ENCODE data around the gene PIP5K1B.

The PIP5K1B gene

GRCh38 chr9:68920921-68921320, 215.9 kb downstream of the PIP5K1B start:
- Histone ChIP-seq H2AFZ (no peak overlapping the region), H3K4me2 (ENCODE audit: low read length) (no peak overlapping the region), H3K4me1 (no peaks in the 10 kb centered on the region), H3K9me3 (ENCODE audit: control insufficient read depth, low read length) (no peaks in the 10 kb centered on the region), H3K36me3 (ENCODE audit: control insufficient read depth, insufficient read depth, low read length) (no peaks in the 10 kb centered on the region), H3K27me3 (ENCODE audit: control insufficient read depth, insufficient read depth, low read length) (no peaks in the 10 kb centered on the region), H3K9ac (no peak overlapping the region), H3K79me2 (no peaks in the 10 kb centered on the region), H3K27ac (no peak overlapping the region), H3K4me3 (ENCODE audit: low read depth, low read length) (no peak overlapping the region)
- TF ChIP-seq, protein P1, sequence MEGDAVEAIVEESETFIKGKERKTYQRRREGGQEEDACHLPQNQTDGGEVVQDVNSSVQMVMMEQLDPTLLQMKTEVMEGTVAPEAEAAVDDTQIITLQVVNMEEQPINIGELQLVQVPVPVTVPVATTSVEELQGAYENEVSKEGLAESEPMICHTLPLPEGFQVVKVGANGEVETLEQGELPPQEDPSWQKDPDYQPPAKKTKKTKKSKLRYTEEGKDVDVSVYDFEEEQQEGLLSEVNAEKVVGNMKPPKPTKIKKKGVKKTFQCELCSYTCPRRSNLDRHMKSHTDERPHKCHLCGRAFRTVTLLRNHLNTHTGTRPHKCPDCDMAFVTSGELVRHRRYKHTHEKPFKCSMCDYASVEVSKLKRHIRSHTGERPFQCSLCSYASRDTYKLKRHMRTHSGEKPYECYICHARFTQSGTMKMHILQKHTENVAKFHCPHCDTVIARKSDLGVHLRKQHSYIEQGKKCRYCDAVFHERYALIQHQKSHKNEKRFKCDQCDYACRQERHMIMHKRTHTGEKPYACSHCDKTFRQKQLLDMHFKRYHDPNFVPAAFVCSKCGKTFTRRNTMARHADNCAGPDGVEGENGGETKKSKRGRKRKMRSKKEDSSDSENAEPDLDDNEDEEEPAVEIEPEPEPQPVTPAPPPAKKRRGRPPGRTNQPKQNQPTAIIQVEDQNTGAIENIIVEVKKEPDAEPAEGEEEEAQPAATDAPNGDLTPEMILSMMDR (IDR thresholded peaks at IDR 0.05), result no peak

- TF ChIP-seq, protein P1 (IDR thresholded peaks at IDR 0.05), result no peak
- H3K4me1 ChIP-seq, result no peaks in the 10 kb centered on the region
- H3K4me2 ChIP-seq (ENCODE audit: low read length), result no peak overlapping the region
Measured at GRCh38 chr9:68923480-68923879, 218.4 kb downstream of the PIP5K1B start.

DNA sequence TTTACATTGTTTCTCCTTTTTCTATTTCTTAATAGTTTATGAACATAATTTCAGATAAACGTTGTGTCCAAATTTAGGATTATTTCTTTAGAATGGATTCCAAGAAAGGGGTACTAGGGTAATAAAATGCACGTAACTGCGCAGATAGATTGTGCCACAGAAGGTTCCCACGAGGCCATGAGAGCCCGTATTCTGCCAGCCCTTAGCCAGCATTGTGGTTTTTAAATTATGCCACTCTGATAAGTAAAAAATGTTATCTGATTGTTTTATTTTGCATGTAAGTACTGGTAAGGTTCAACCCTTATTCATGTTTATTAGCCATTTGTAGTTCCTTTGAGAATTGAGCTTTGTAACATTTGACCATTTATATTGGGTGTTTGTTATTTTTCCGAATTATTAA, 220.1 kb downstream of the PIP5K1B start:
- TF ChIP-seq, protein P1 (IDR thresholded peaks at IDR 0.05), result no peak

More at GRCh38 chr9:68923480-68923879, 218.4 kb downstream of the PIP5K1B start:
- Histone ChIP-seq H3K27me3 (ENCODE audit: control insufficient read depth, insufficient read depth, low read length) (no peaks in the 10 kb centered on the region), H3K4me3 (ENCODE audit: low read depth, low read length) (no peak overlapping the region), H3K9ac (no peak overlapping the region), H3K36me3 (ENCODE audit: control insufficient read depth, insufficient read depth, low read length) (no peaks in the 10 kb centered on the region), H3K79me2 (no peaks in the 10 kb centered on the region), H3K27ac (no peak overlapping the region), H2AFZ (no peak overlapping the region), H3K9me3 (ENCODE audit: control insufficient read depth, low read length) (no peaks in the 10 kb centered on the region)

GRCh38 chr9:68927165-68927564, 222.1 kb downstream of the PIP5K1B start:
- H3K4me1 ChIP-seq, result no peaks in the 10 kb centered on the region
- no peaks in the 10 kb centered on the region for H3K27me3 ChIP-seq (ENCODE audit: control insufficient read depth, insufficient read depth, low read length)
- TF ChIP-seq, protein P1 (IDR thresholded peaks at IDR 0.05), result no peak
- H3K4me3 ChIP-seq (ENCODE audit: low read depth, low read length), result no peak overlapping the region
- no peak overlapping the region for H2AFZ ChIP-seq
- no peak overlapping the region for H3K4me2 ChIP-seq (ENCODE audit: low read length)
- H3K79me2 ChIP-seq, result no peaks in the 10 kb centered on the region
- H3K36me3 ChIP-seq (ENCODE audit: control insufficient read depth, insufficient read depth, low read length), result no peaks in the 10 kb centered on the region
- no peak overlapping the region for H3K9ac ChIP-seq
- no peaks in the 10 kb centered on the region for H3K9me3 ChIP-seq (ENCODE audit: control insufficient read depth, low read length)
- H3K27ac ChIP-seq, result no peak overlapping the region

More for the DNA sequence above, 220.1 kb downstream of the PIP5K1B start:
- H3K79me2 ChIP-seq, result no peaks in the 10 kb centered on the region
- no peak overlapping the region for H3K27ac ChIP-seq
- H3K9ac ChIP-seq, result no peak overlapping the region
- H2AFZ ChIP-seq, result no peak overlapping the region
- H3K36me3 ChIP-seq (ENCODE audit: control insufficient read depth, insufficient read depth, low read length), result no peaks in the 10 kb centered on the region
- H3K4me2 ChIP-seq (ENCODE audit: low read length), result no peak overlapping the region
- H3K4me3 ChIP-seq (ENCODE audit: low read depth, low read length), result no peak overlapping the region
- no peaks in the 10 kb centered on the region for H3K4me1 ChIP-seq
- no peaks in the 10 kb centered on the region for H3K27me3 ChIP-seq (ENCODE audit: control insufficient read depth, insufficient read depth, low read length)
- H3K9me3 ChIP-seq (ENCODE audit: control insufficient read depth, low read length), result no peaks in the 10 kb centered on the region

DNA sequence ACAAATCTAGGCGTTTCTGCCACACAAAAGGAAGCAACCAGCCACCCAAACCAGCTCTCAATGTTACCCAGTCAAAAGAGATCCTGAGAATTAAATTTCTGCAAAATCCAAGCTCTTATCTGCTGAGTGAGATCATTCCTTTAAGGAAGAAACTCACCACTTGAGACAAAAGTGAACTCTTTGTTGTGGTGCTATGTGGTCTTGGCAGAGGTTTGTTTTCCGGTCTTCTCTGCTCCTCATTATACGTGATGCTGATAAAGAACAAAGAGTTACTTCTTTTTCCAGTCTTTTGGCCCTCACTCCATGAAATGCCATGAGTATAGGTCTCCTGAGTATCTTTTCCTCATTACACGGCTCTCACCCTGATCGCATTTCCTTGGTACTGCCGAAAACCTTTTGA, 226.8 kb downstream of the PIP5K1B start:
- TF ChIP-seq, protein P1 (IDR thresholded peaks at IDR 0.05), result no peak
- Histone ChIP-seq H2AFZ (no peak overlapping the region), H3K9me3 (ENCODE audit: control insufficient read depth, low read length) (no peaks in the 10 kb centered on the region), H3K27ac (no peak overlapping the region), H3K4me1 (no peaks in the 10 kb centered on the region), H3K27me3 (ENCODE audit: control insufficient read depth, insufficient read depth, low read length) (no peaks in the 10 kb centered on the region), H3K79me2 (no peaks in the 10 kb centered on the region), H3K4me3 (ENCODE audit: low read depth, low read length) (no peak overlapping the region), H3K9ac (no peak overlapping the region), H3K36me3 (ENCODE audit: control insufficient read depth, insufficient read depth, low read length) (no peaks in the 10 kb centered on the region), H3K4me2 (ENCODE audit: low read length) (no peak overlapping the region)
